Measurements from ENCODE around the gene OR6K6.

Gene OR6K6

DNA sequence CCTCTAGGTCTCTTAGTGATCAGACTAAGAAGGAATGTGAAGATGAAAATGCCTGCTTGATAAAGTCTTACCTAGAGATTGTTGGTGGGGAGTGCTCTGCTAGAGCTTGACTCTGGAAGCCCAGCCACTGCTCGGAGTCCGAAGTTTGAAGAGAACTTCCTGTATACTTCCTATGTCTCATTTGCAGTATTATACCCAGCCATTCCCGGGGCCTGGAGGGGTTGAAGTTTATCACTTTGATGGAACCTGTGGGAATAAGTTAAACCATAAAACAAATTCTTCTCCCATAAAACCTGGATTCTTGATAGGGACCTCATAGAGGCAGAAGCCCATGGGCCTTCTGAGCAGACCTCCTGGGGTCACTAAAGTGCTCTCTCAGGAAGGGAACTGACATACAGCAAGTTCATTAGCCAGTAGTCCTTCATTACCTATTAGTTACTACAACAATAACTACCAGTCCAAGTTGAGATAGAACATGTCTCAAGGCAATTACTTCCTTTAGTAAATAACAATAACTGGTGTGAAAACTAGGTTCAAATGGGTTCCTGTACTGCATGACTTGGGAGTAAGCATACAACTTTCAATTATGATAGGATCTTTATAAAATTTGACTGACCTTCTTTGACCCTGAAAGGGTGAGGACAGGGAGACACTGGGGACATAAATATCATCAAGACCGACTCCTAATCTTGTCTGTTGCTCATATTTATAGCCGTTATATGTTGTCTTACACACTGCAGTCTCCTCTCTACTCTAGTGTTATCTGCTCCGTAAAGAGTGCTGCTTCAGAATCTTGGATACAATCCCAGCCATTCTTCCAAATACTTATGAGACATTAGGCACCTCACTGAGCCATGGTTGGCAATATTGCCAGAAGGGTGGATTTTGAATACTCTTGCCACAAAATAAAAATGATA, 17.7 kb downstream of the OR6K6 start, which contains the start of gene OR6N1:
Gene OR6N1, minus strand, starts transcription at position 246 of the 917 bp plus-strand sequence. CDS start 5,513 bp downstream, outside the sequence.
- no peak within 1 kb of the TSS for H3K4me3 Mint-ChIP-seq
- peaks cover 10% of the 10 kb centered on the region for H3K27me3 Mint-ChIP-seq
- no peaks in the 10 kb centered on the region for H3K36me3 Mint-ChIP-seq
- H3K4me1 Mint-ChIP-seq (ENCODE audit: low read depth), result no peaks in the 10 kb centered on the region
- no peaks in the 10 kb centered on the region for H3K9me3 Mint-ChIP-seq (ENCODE audit: low read depth)
- H3K27ac Mint-ChIP-seq, result no peak within 1 kb of the TSS

DNA sequence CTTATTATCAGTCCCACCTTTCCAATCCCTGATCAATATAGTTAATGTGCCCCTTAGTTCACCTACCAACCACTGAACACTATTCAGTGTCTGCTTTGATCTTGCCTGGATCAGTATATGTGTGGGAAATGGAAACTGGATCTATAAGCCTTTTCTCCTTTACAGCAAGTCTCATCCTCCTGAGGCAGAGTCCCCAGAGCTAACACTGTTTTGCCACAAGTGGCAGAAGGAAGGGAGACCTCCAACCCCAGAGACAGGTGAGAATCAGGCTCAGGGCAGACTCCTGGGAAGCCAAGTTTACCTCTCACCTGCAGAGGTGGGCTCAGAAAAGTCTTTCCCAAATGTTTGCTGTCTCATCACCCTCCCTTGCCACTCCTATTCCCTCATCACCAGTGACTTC, 26.6 kb downstream of the OR6K6 start, which contains the start of gene OR6N2:
Gene OR6N2, minus strand, starts transcription at position 101 of the 400 bp plus-strand sequence. CDS start 3,569 bp downstream, outside the sequence.
- Mint-ChIP-seq H3K36me3 (no peaks in the 10 kb centered on the region), H3K4me3 (no peak within 1 kb of the TSS), H3K27me3 (peaks cover 4% of the 10 kb centered on the region), H3K27ac (no peak within 1 kb of the TSS), H3K4me1 (ENCODE audit: low read depth) (no peaks in the 10 kb centered on the region), H3K9me3 (ENCODE audit: low read depth) (no peaks in the 10 kb centered on the region)

DNA sequence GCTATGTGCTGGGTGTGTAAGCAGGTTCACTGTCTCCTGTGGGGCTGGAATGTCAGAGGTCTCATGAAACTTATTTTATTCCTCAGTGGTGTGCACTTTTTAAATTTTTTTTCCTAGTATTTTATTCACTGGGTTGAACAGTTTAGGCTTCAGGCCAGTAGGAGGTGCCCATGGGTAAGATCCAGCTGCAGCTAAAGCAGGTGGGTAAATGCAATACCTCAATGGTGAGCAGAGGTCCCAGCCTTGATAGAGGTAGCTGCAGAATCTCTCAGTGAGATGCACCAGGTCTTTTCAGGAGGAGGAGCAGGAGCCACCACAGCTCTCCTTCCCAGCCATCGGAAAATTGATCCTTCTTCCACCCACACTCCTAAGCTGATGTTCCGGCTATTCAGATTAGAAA, 39.1 kb downstream of the OR6K6 start:
- Mint-ChIP-seq H3K27ac (no peak overlapping the region), H3K9me3 (ENCODE audit: low read depth) (no peaks in the 10 kb centered on the region), H3K36me3 (no peaks in the 10 kb centered on the region), H3K4me3 (no peak overlapping the region), H3K4me1 (ENCODE audit: low read depth) (no peaks in the 10 kb centered on the region), H3K27me3 (peaks cover 6% of the 10 kb centered on the region)

DNA sequence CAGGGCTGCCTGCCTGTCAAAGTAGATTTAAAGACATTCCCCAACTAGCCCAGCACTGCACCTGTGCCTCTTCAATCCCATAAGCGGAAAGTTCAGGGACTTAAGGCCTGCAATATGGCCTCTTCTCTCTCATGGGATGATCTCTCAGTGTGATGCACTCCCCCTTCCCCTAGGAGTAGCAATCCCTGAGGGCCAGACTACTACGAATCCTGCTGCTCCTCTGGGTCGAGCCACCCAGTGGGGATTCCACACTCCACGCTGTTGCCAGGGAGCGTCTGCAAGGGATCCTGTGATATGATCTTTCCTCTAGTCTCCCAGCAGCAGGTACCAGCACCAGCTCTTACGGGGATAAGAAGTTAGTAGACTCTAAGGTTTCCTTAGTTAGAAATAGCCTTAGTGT, 39.7 kb downstream of the OR6K6 start:
- Mint-ChIP-seq H3K27me3 (peaks cover 6% of the 10 kb centered on the region), H3K27ac (no peak overlapping the region), H3K36me3 (no peaks in the 10 kb centered on the region), H3K9me3 (ENCODE audit: low read depth) (no peaks in the 10 kb centered on the region), H3K4me3 (no peak overlapping the region), H3K4me1 (ENCODE audit: low read depth) (no peaks in the 10 kb centered on the region)

DNA sequence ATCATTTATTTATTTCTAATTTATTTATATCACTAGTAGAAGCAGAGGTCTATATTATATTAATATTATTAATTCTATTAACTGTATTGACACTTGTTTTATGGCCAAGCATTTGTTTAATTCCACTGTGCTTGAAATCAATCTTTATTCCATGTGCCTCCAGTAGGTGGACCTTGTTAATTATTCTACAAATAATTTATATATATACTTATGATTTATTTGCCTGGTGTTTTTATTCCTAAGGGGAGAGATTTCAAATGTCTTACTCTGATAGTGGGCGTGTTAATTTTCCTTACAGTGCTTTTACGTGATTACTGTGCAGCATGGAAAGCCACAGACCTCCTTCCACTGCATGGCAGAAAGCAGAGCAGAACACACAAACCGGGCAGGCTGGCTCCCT, 44.0 kb downstream of the OR6K6 start:
- Mint-ChIP-seq H3K4me1 (ENCODE audit: low read depth) (no peaks in the 10 kb centered on the region), H3K27me3 (peaks cover 6% of the 10 kb centered on the region), H3K4me3 (no peak overlapping the region), H3K9me3 (ENCODE audit: low read depth) (no peaks in the 10 kb centered on the region), H3K27ac (no peak overlapping the region), H3K36me3 (no peaks in the 10 kb centered on the region)

DNA sequence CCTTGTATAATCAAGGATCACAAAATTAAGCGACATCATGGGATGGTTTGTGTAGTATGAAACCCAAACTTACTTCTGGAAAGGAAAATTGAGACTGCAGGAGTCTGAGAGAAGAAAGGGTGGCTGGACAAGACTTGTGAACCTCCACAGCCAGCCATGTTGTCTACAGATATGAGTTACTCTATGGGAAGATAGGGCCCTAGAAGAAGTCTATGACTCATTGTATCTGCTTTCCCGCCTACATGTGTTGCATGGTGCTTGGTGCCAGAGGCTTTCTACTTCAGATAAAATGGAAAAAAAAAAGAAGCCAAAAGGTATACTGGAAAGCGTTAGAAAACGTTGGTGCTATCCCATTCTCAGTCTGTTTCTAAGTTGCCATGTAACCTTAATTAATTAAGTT, 45.2 kb downstream of the OR6K6 start:
- Mint-ChIP-seq H3K9me3 (ENCODE audit: low read depth) (no peaks in the 10 kb centered on the region), H3K4me3 (no peak overlapping the region), H3K27me3 (peaks cover 3% of the 10 kb centered on the region), H3K27ac (no peak overlapping the region), H3K36me3 (no peaks in the 10 kb centered on the region), H3K4me1 (ENCODE audit: low read depth) (no peaks in the 10 kb centered on the region)

DNA sequence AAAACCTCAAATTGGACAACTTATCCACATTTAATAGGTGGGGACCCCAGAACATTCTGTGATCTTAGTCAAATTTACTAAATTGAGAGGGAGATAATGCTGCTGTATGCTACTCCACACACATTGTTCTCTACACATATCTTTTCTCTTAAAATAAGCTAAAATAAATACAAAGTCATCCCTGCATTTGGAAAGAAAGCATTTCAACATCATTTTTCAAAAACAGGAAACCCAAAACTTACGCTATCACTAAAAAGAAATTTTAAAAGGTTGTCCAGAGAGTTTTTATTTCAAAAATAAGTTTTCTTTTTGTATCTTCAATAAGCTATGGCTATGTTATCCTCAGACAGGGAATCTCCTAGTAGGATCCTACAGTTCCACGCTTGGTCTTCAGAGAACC, 46.0 kb downstream of the OR6K6 start:
- H3K9me3 Mint-ChIP-seq (ENCODE audit: low read depth), result no peaks in the 10 kb centered on the region
- H3K27ac Mint-ChIP-seq, result no peak overlapping the region
- no peak overlapping the region for H3K4me3 Mint-ChIP-seq
- no peaks in the 10 kb centered on the region for H3K36me3 Mint-ChIP-seq
- peaks cover 3% of the 10 kb centered on the region for H3K27me3 Mint-ChIP-seq
- no peaks in the 10 kb centered on the region for H3K4me1 Mint-ChIP-seq (ENCODE audit: low read depth)

DNA sequence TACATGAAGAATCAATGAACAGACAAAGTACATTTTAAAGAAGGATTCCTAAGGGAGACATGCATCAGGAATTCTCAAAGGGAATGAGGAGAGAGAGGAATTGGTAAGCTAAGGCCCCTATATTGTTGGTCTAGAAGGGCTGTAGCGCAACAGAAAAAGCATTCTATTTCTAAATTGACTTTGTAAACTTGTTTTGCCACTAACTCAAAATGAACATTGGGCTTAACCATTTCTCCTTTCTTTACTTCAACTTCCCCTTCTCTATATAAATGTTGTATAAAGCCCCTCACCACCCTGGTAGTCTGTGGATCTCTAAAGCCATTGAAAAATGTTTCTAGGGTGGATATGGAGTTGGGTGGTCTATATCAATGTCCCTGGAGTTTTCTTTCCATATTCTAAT, 46.9 kb downstream of the OR6K6 start:
- Mint-ChIP-seq H3K36me3 (no peaks in the 10 kb centered on the region), H3K27me3 (peaks cover 3% of the 10 kb centered on the region), H3K4me3 (no peak overlapping the region), H3K27ac (no peak overlapping the region), H3K4me1 (ENCODE audit: low read depth) (no peaks in the 10 kb centered on the region), H3K9me3 (ENCODE audit: low read depth) (no peaks in the 10 kb centered on the region)

DNA sequence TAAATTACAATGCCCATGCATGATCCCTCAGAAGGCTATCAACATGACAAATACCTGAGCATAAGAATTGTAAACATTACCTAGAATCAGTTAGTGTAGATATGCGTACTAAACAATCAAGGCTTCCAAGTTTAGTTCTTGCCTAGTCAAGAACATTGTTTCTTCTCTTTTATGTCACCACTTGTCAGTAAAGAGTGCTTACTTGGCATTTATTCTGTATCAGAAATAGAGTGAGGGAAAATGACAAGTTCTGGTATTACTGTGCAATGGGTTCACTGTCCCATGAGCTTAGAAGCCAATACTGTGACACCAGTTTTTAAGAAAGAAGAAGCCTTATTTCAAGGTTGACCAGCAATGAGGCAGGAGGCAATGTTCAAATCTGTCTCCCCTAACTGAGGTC, 49.2 kb downstream of the OR6K6 start:
- Mint-ChIP-seq H3K27ac (no peak overlapping the region), H3K27me3 (peaks cover 3% of the 10 kb centered on the region), H3K9me3 (ENCODE audit: low read depth) (no peaks in the 10 kb centered on the region), H3K36me3 (no peaks in the 10 kb centered on the region), H3K4me3 (no peak overlapping the region), H3K4me1 (ENCODE audit: low read depth) (no peaks in the 10 kb centered on the region)

Data from activated naive CD8-positive, alpha-beta T cell (primary cell).